Naive B cell (primary cell): ENCODE data around the gene APCDD1L. TPM values are rescaled to one million over a fixed set of nuclear protein-coding genes. Genes with fewer than 3 reads are reported as not detected.

Experiments used
- ATAC-seq, 2 donors: fragments of 150-1000 bp; cut with Tn5 transposase; 2 replicates each; pipeline ENCODE4 v1.10.0; 2021; ENCODE audit warnings: low read depth in 2 of 2, mild to moderate bottlenecking in 2 of 2, moderate library complexity in 2 of 2
- DNase-seq: peaks from one replicate; pipeline ENCODE4 v3.0.0; 2022
- H3K27ac Mint-ChIP-seq, 6 donors: one replicate each; pipeline ENCODE4 v1.8.0; 2020 to 2022; ENCODE audit warnings: mild to moderate bottlenecking in 6 of 6, mixed read lengths in 6 of 6, moderate library complexity in 5 of 6, inconsistent platforms in 2 of 6
- H3K27me3 Mint-ChIP-seq, 3 donors: one replicate each; pipeline ENCODE4 v1.8.0; 2021 to 2022; ENCODE audit warnings: mixed read lengths in 3 of 3, mild to moderate bottlenecking in 1 of 3
- H3K36me3 Mint-ChIP-seq, 2 donors: one replicate each; pipeline ENCODE4 v1.8.0; 2020 to 2022; ENCODE audit warnings: mixed read lengths in 2 of 2, inconsistent platforms in 1 of 2, mild to moderate bottlenecking in 1 of 2
- H3K4me1 Mint-ChIP-seq, 3 donors: one replicate each; pipeline ENCODE4 v1.8.0; 2020 to 2022; ENCODE audit warnings: mixed read lengths in 3 of 3, inconsistent platforms in 1 of 3, mild to moderate bottlenecking in 1 of 3, moderate library complexity in 1 of 3
- H3K4me3 Mint-ChIP-seq, 8 donors: one replicate each; pipeline ENCODE4 v1.8.0; 2020 to 2022; ENCODE audit warnings: mild to moderate bottlenecking in 8 of 8, mixed read lengths in 8 of 8, moderate library complexity in 8 of 8, inconsistent platforms in 2 of 8
- H3K9me3 Mint-ChIP-seq, 7 donors: one replicate each; pipeline ENCODE4 v1.8.0; 2020 to 2022; ENCODE audit warnings: mixed read lengths in 7 of 7, mild to moderate bottlenecking in 5 of 7, inconsistent platforms in 2 of 7, moderate library complexity in 1 of 7
- polyA plus RNA-seq, 6 donors: library from polyadenylated mRNA; unstranded; fragments of 300-500 nt; fragmentation: Illumina TruSeq; gene quantifications; one replicate each; pipeline ENCODE4 v1.2.3, GENCODE V29; 2021; ENCODE audit warnings: low read depth in 6 of 6

The APCDD1L gene
- polyA plus RNA-seq, 6 donors from 2014 or later: 0.08 to 0.33 (median 0.11) TPM; not detected in 2

GRCh38 chr20:58538752-58539151 lies 23.6 kb upstream of the APCDD1L start:
- ATAC-seq (no peak), DNase-seq (no peak)
- Mint-ChIP-seq H3K27me3 (peaks cover 6 to 18% (median 8%) of the 10 kb centered on the region in 3 donors), H3K9me3 (peaks cover 0 to 41% (median 18%) of the 10 kb centered on the region in 7 donors), H3K36me3 (peaks cover 0 to 7% of the 10 kb centered on the region in 2 donors), H3K4me1 (no peaks in the 10 kb centered on the region), H3K27ac (no peak overlapping the region), H3K4me3 (peak overlapping the region in 1 of 8 donors; percentile 55)

- Mint-ChIP-seq H3K4me3 (no peak overlapping the region), H3K9me3 (peaks cover 0 to 49% (median 18%) of the 10 kb centered on the region in 7 donors), H3K27ac (no peak overlapping the region), H3K27me3 (peaks cover 6 to 26% (median 8%) of the 10 kb centered on the region in 3 donors), H3K4me1 (no peaks in the 10 kb centered on the region), H3K36me3 (peaks cover 8 to 16% of the 10 kb centered on the region in 2 donors)
- DNase-seq: no peak
- no peak for ATAC-seq
These were observed 22.6 kb upstream of the APCDD1L start for GRCh38 chr20:58537831-58538230.

- peaks cover 8 to 31% of the 10 kb centered on the region in 2 donors for H3K36me3 Mint-ChIP-seq
- no peaks in the 10 kb centered on the region for H3K4me1 Mint-ChIP-seq
- H3K27me3 Mint-ChIP-seq: peaks cover 6 to 26% (median 7%) of the 10 kb centered on the region in 3 donors
- no peak for ATAC-seq
- no peak overlapping the region for H3K27ac Mint-ChIP-seq
- H3K9me3 Mint-ChIP-seq: peaks cover 12 to 64% (median 31%) of the 10 kb centered on the region in 7 donors
- no peak overlapping the region for H3K4me3 Mint-ChIP-seq
- DNase-seq: no peak
These were observed 21.1 kb upstream of the APCDD1L start for GRCh38 chr20:58536289-58536688.

GRCh38 chr20:58531657-58532056 lies 16.5 kb upstream of the APCDD1L start:
- Mint-ChIP-seq H3K4me3 (no peak overlapping the region), H3K36me3 (peaks cover 8 to 44% of the 10 kb centered on the region in 2 donors), H3K4me1 (no peaks in the 10 kb centered on the region), H3K27me3 (peaks cover 0 to 18% (median 0%) of the 10 kb centered on the region in 3 donors), H3K27ac (no peak overlapping the region), H3K9me3 (peaks cover 19 to 75% (median 34%) of the 10 kb centered on the region in 7 donors)
- DNase-seq (no peak), ATAC-seq (no peak)

- Mint-ChIP-seq H3K27me3 (peaks cover 0 to 18% (median 0%) of the 10 kb centered on the region in 3 donors), H3K36me3 (peaks cover 8 to 44% of the 10 kb centered on the region in 2 donors), H3K27ac (no peak overlapping the region), H3K9me3 (peaks cover 19 to 75% (median 40%) of the 10 kb centered on the region in 7 donors), H3K4me3 (no peak overlapping the region), H3K4me1 (no peaks in the 10 kb centered on the region)
- no peak for ATAC-seq
- no peak for DNase-seq
These were observed 15.9 kb upstream of the APCDD1L start for GRCh38 chr20:58531063-58531462.

- no peaks in the 10 kb centered on the region for H3K4me1 Mint-ChIP-seq
- H3K27me3 Mint-ChIP-seq: peaks cover 0 to 14% (median 0%) of the 10 kb centered on the region in 3 donors
- H3K4me3 Mint-ChIP-seq: no peak overlapping the region
- H3K27ac Mint-ChIP-seq: no peak overlapping the region
- peaks cover 19 to 77% (median 42%) of the 10 kb centered on the region in 7 donors for H3K9me3 Mint-ChIP-seq
- peaks cover 6 to 42% of the 10 kb centered on the region in 2 donors for H3K36me3 Mint-ChIP-seq
- ATAC-seq (no peak), DNase-seq (no peak)
These were observed 13.2 kb upstream of the APCDD1L start for GRCh38 chr20:58528412-58528811.

- Mint-ChIP-seq H3K36me3 (peaks cover 0 to 22% of the 10 kb centered on the region in 2 donors), H3K4me3 (no peak overlapping the region), H3K27ac (no peak overlapping the region), H3K27me3 (peaks cover 0 to 7% (median 0%) of the 10 kb centered on the region in 3 donors), H3K4me1 (no peaks in the 10 kb centered on the region), H3K9me3 (peaks cover 8 to 57% (median 35%) of the 10 kb centered on the region in 7 donors)
- DNase-seq (no peak), ATAC-seq (no peak)
These were observed 11.2 kb upstream of the APCDD1L start for GRCh38 chr20:58526411-58526810.

GRCh38 chr20:58524814-58525213 lies 9.6 kb upstream of the APCDD1L start:
- peaks cover 0 to 2% (median 0%) of the 10 kb centered on the region in 3 donors for H3K4me1 Mint-ChIP-seq
- no peak overlapping the region for H3K4me3 Mint-ChIP-seq

GRCh38 chr20:58523971-58524315 lies 8.7 kb upstream of the APCDD1L start:
- peaks cover 0 to 7% of the 10 kb centered on the region in 2 donors for H3K36me3 Mint-ChIP-seq
- no peak overlapping the region for H3K4me3 Mint-ChIP-seq
- H3K4me1 Mint-ChIP-seq: peaks cover 0 to 2% (median 0%) of the 10 kb centered on the region in 3 donors
- no peak overlapping the region for H3K27ac Mint-ChIP-seq
- H3K27me3 Mint-ChIP-seq: peaks cover 0 to under 1% (median under 1%) of the 10 kb centered on the region in 3 donors
- H3K9me3 Mint-ChIP-seq: peaks cover 8 to 35% (median 17%) of the 10 kb centered on the region in 7 donors
- DNase-seq (no peak), ATAC-seq (no peak)

More at GRCh38 chr20:58524814-58525213, 9.6 kb upstream of the APCDD1L start:
- H3K9me3 Mint-ChIP-seq: peaks cover 7 to 43% (median 25%) of the 10 kb centered on the region in 7 donors
- ATAC-seq (no peak), DNase-seq (no peak)
- peaks cover 0 to 11% of the 10 kb centered on the region in 2 donors for H3K36me3 Mint-ChIP-seq
- no peak overlapping the region for H3K27ac Mint-ChIP-seq
- no peaks in the 10 kb centered on the region for H3K27me3 Mint-ChIP-seq

GRCh38 chr20:58523072-58523970 lies 8.1 kb upstream of the APCDD1L start:
- ATAC-seq (no peak), DNase-seq (no peak)
- peaks cover 0 to 7% of the 10 kb centered on the region in 2 donors for H3K36me3 Mint-ChIP-seq
- no peak overlapping the region for H3K27ac Mint-ChIP-seq
- H3K4me3 Mint-ChIP-seq: no peak overlapping the region
- peaks cover 6 to 28% (median 15%) of the 10 kb centered on the region in 7 donors for H3K9me3 Mint-ChIP-seq
- H3K27me3 Mint-ChIP-seq: peaks cover 0 to 7% (median 7%) of the 10 kb centered on the region in 3 donors
- peaks cover 0 to 2% (median 0%) of the 10 kb centered on the region in 3 donors for H3K4me1 Mint-ChIP-seq

- ATAC-seq (no peak), DNase-seq (no peak)
- Mint-ChIP-seq H3K27me3 (peaks cover 0 to 14% (median 13%) of the 10 kb centered on the region in 3 donors), H3K4me1 (peaks cover 0 to 2% (median 0%) of the 10 kb centered on the region in 3 donors), H3K9me3 (peaks cover 5 to 26% (median 15%) of the 10 kb centered on the region in 7 donors), H3K4me3 (no peak overlapping the region), H3K36me3 (peaks cover 0 to 7% of the 10 kb centered on the region in 2 donors), H3K27ac (no peak overlapping the region)
These were observed 7.5 kb upstream of the APCDD1L start for GRCh38 chr20:58522666-58523065.

- H3K36me3 Mint-ChIP-seq: peaks cover 0 to 2% of the 10 kb centered on the region in 2 donors
- DNase-seq: no peak
These were observed 6.6 kb upstream of the APCDD1L start for GRCh38 chr20:58521763-58522162.

GRCh38 chr20:58519940-58520712 lies 4.9 kb upstream of the APCDD1L start:
- Mint-ChIP-seq H3K27me3 (peaks cover 10 to 38% (median 36%) of the 10 kb centered on the region in 3 donors), H3K36me3 (no peaks in the 10 kb centered on the region), H3K4me3 (no peak overlapping the region), H3K4me1 (peaks cover 0 to 6% (median 4%) of the 10 kb centered on the region in 3 donors), H3K27ac (no peak overlapping the region), H3K9me3 (peaks cover 0 to 5% (median under 1%) of the 10 kb centered on the region in 7 donors)
- DNase-seq (no peak), ATAC-seq (no peak)

More at GRCh38 chr20:58521763-58522162, 6.6 kb upstream of the APCDD1L start:
- ATAC-seq: no peak
- no peak overlapping the region for H3K27ac Mint-ChIP-seq
- H3K4me1 Mint-ChIP-seq: peaks cover 0 to 2% (median 0%) of the 10 kb centered on the region in 3 donors
- peaks cover 5 to 23% (median 22%) of the 10 kb centered on the region in 3 donors for H3K27me3 Mint-ChIP-seq
- no peak overlapping the region for H3K4me3 Mint-ChIP-seq
- peaks cover 3 to 17% (median 10%) of the 10 kb centered on the region in 7 donors for H3K9me3 Mint-ChIP-seq
